Endothelial cell of umbilical vein (primary cell): ENCODE measurements around the gene PRKRIP1. TPM values are rescaled to one million over a fixed set of nuclear protein-coding genes. Genes with fewer than 3 reads are reported as not detected.
"Not testable (repeated sequence)": the region's sequence is repeated elsewhere in the genome, so short reads cannot be mapped to it uniquely, and the experiment has no call there.

Experiments used
- BruUV-seq: library from RNA; stranded (reverse); fragments of 400-500 nt; replicated peaks from 2 replicates; lab custom pipeline; 2021; lab: Mats Ljungman, UMichigan
- CTCF ChIA-PET: fragments of 300-600, 350-600 bp; sonication (Branson Sonifier 250); formaldehyde crosslinking; loops from one replicate; lab custom pipeline; 2021; ENCODE audit warnings: antibody characterized with exemption, inconsistent platforms; lab: Charles Lee
- POLR2A ChIA-PET: fragments of 300-600, 350-600 bp; sonication (Branson Sonifier 250); formaldehyde crosslinking; loops from one replicate; lab custom pipeline; 2021; ENCODE audit warnings: antibody characterized with exemption, inconsistent platforms; lab: Charles Lee
- DNase-seq: peaks from one replicate; pipeline ENCODE4 v3.0.0-alpha.2; 2011; ENCODE audit warnings: low read depth, low spot score
- FAIRE-seq: peaks from 2 replicates; lab custom pipeline; 2011; peaks lifted over from hg19 to GRCh38; lab: Jason Lieb, UNC
- H2AFZ ChIP-seq: 2 replicates; pipeline ENCODE4 v1.6.0; 2012; ENCODE audit warnings: low read depth, low read length, control low read depth, inconsistent platforms
- H3K27ac ChIP-seq: 2 replicates; pipeline ENCODE4 v1.5.1; 2011; ENCODE audit warnings: low read depth, mild to moderate bottlenecking, control low read depth, low read length, moderate library complexity; ENCODE audit not compliant: insufficient read depth
- H3K27me3 ChIP-seq, 2 experiments: 2 replicates each; pipeline versions ENCODE4 v1.6.0 to v1.6.1; 2011; ENCODE audit warnings: low read length in 2 of 2, mixed read lengths in 1 of 2; ENCODE audit not compliant: control insufficient read depth in 2 of 2, insufficient read depth in 2 of 2
- H3K36me3 ChIP-seq, 2 experiments: 2 replicates in 1 of 2; 3 replicates in 1 of 2; pipeline ENCODE4 v1.5.1; 2011; ENCODE audit warnings: low read length in 2 of 2, mild to moderate bottlenecking in 1 of 2, moderate library complexity in 1 of 2; ENCODE audit not compliant: control insufficient read depth in 2 of 2, insufficient read depth in 2 of 2; ENCODE audit errors: extremely low read depth in 1 of 2
- H3K4me1 ChIP-seq: 3 replicates; pipeline ENCODE4 v1.5.1; 2011; ENCODE audit warnings: mild to moderate bottlenecking, low read length; ENCODE audit not compliant: control insufficient read depth, insufficient read depth; ENCODE audit errors: extremely low read depth
- H3K4me2 ChIP-seq: 2 replicates; pipeline ENCODE4 v1.6.1; 2011; ENCODE audit warnings: low read length, control low read depth, mixed read lengths; ENCODE audit not compliant: insufficient read depth
- H3K4me3 ChIP-seq, 3 experiments: fragments of 200-600 bp in 1 of 3; sonication (generic), shearing (Covaris generic) in 1 of 3; replicated peaks in 1 of 3; 2 replicates each; pipeline ENCODE4 v1.5.1; 2011 to 2016; ENCODE audit warnings: control low read depth in 3 of 3, low read length in 3 of 3, mild to moderate bottlenecking in 2 of 3, inconsistent platforms in 1 of 3, low read depth in 1 of 3, moderate library complexity in 1 of 3; ENCODE audit not compliant: insufficient read depth in 1 of 3
- H3K79me2 ChIP-seq: 2 replicates; pipeline ENCODE4 v1.6.0; 2012; ENCODE audit warnings: low read length, inconsistent platforms; ENCODE audit not compliant: control insufficient read depth, insufficient read depth
- H3K9ac ChIP-seq: replicated peaks from 2 replicates; pipeline ENCODE3; 2011; ENCODE audit warnings: low read length, control low read depth; ENCODE audit not compliant: insufficient read depth; ENCODE audit errors: extremely low read depth
- H3K9me1 ChIP-seq: replicated peaks from 3 replicates; pipeline ENCODE4 v1.6.0; 2011; ENCODE audit warnings: mild to moderate bottlenecking, low read length; ENCODE audit not compliant: control insufficient read depth, insufficient read depth; ENCODE audit errors: extremely low read depth
- H3K9me3 ChIP-seq: replicated peaks from 2 replicates; pipeline ENCODE4 v1.5.1; 2012; ENCODE audit warnings: low read length, inconsistent platforms; ENCODE audit not compliant: control insufficient read depth, insufficient read depth
- H4K20me1 ChIP-seq: replicated peaks from 2 replicates; pipeline ENCODE3; 2011; ENCODE audit warnings: mild to moderate bottlenecking, low read length; ENCODE audit not compliant: control insufficient read depth, insufficient read depth; ENCODE audit errors: extremely low read depth
- dilution Hi-C: fragments of 300-500 bp; cut with MboI; formaldehyde crosslinking; loops from one replicate; pipeline ENCODE4 v1.15.0; 2019; ENCODE audit warnings: low sequenced_read_pairs; ENCODE audit not compliant: extremely low pct_ligation_motif_present
- intact Hi-C: fragments of 100-400 bp; cut with micrococcal nuclease; formaldehyde crosslinking; loops from one replicate; pipeline ENCODE4 v1.10.0; 2022
- microRNA-seq: library from miRNA; unstranded; fragments of <30 nt; microRNA quantifications from one replicate; pipeline ENCODE4 v1.2.0, GENCODE V29; 2021; ENCODE audit warnings: borderline number of aligned reads, borderline replicate concordance
- polyA plus RNA-seq, 4 experiments: library from polyadenylated mRNA; depleted of rRNA in 3 of 4; stranded (reverse) in 3 of 4; unstranded in 1 of 4; fragments of >200 nt; gene quantifications; 2 replicates each; pipeline versions ENCODE4 v1.2.1 to v1.2.3, GENCODE V29; 2011 to 2012; ENCODE audit warnings: missing spikeins in 1 of 4
- small RNA-seq: library from RNA; depleted of rRNA; stranded (forward); fragments of <200 nt; gene quantifications from one replicate; pipeline ENCODE3, GENCODE V24; 2012; ENCODE audit warnings: low replicate concordance, low read depth; ENCODE audit not compliant: insufficient read depth, insufficient read length
- total RNA-seq: library from RNA; stranded (reverse); gene quantifications from 2 replicates; pipeline ENCODE4 v1.2.3, GENCODE V29; 2021

The PRKRIP1 gene
- total and polyA plus RNA-seq, 2 donors (not counting 3 experiments of a cell fraction or from before 2014, with no cell fraction given) = 16.1 to 26.1 TPM

DNA sequence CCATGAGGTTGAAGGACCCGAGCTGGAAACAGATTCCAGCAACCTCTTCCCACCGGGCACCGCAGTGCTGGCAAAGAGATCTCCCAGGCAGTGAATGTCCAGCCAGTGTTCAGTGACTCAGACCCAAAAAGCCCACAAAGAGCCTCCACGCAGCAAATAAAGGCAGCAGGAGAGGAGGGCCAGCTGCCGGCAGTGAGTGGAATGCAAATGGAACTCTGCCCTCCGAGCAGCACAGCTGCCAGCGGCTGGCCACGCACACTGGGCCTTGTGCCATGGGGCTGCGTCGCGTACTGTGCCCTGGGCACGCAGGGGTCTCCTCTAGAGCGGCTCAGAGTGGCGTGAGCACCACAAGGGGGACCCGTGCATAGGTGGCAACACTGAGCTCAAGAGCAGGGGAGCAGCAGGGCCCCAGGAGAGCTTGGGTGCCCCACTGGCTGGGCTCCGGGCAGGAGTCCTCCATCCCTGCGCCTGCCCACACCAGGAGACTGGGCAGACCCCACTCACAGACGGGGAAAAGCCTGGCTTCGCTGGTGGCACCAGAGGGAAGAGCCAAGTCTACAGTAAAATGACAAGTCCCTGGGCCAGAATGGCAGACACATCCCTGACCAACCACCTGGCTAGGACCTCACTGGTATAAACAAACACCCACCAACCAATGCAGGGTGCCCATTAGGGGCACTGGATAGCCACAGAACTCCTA is 78.7 kb downstream of the PRKRIP1 start:
- BruUV-seq, dilution Hi-C loops, H2AFZ ChIP-seq, DNase-seq, POLR2A ChIA-PET, H3K4me2 ChIP-seq, CTCF ChIA-PET, H3K9me3 ChIP-seq, H3K79me2 ChIP-seq, FAIRE-seq, intact Hi-C loops, H3K4me1 ChIP-seq, H4K20me1 ChIP-seq, H3K9me1 ChIP-seq, H3K27ac ChIP-seq, H3K4me3 ChIP-seq, H3K9ac ChIP-seq, H3K27me3 ChIP-seq: not testable (repeated sequence)
- peaks cover 2 to 16% of the 10 kb centered on the region in 2 experiments for H3K36me3 ChIP-seq

Small RNA genes lying within 50 kb of the gene (microRNA-seq; reads per million reads assigned to microRNA genes)
- gene MIR4467 (12.7 reads per million, percentile 28 among the genes with 10 or more reads in this experiment), gene MIR5090 (1.2 reads per million), gene MIR548O (not detected)

Small RNA genes lying within 50 kb of the gene (small RNA-seq; reads per million reads assigned to genes)
- gene AC091390.4 = not detected
- not detected for gene MIR548O

Other genes with a start within 250 kb of the PRKRIP1 start
- gene SH2B2, start 109.5 kb upstream of the PRKRIP1 start, total RNA-seq = 0.25 and 0.73 TPM in 2 replicates
- 0.69 and 1.1 TPM in 2 replicates for gene SH2B2, start 109.5 kb upstream of the PRKRIP1 start, polyA plus RNA-seq
- not detected in 2 replicates for gene SPDYE6, start 39.9 kb upstream of the PRKRIP1 start, total RNA-seq
- gene SPDYE6, start 39.9 kb upstream of the PRKRIP1 start, polyA plus RNA-seq = not detected in 2 replicates
- gene ORAI2, start 37.2 kb downstream of the PRKRIP1 start, total RNA-seq = 67.4 and 84.1 TPM in 2 replicates
- 99.1 and 138 TPM in 2 replicates for gene ORAI2, start 37.2 kb downstream of the PRKRIP1 start, polyA plus RNA-seq
- gene ALKBH4, start 68.5 kb downstream of the PRKRIP1 start, total RNA-seq = 9.9 and 10.8 TPM in 2 replicates
- gene ALKBH4, start 68.5 kb downstream of the PRKRIP1 start, polyA plus RNA-seq = 5.3 and 7.8 TPM in 2 replicates
- gene LRWD1, start 68.6 kb downstream of the PRKRIP1 start, total RNA-seq = 22.7 and 25.3 TPM in 2 replicates
- gene LRWD1, start 68.6 kb downstream of the PRKRIP1 start, polyA plus RNA-seq = 21.7 and 25.4 TPM in 2 replicates
- 48.7 and 48.9 TPM in 2 replicates for gene POLR2J, start 82.6 kb downstream of the PRKRIP1 start, total RNA-seq
- 93.6 and 114 TPM in 2 replicates for gene POLR2J, start 82.6 kb downstream of the PRKRIP1 start, polyA plus RNA-seq
- 5.8 and 9.8 TPM in 2 replicates for gene RASA4B, start 121.4 kb downstream of the PRKRIP1 start, total RNA-seq
- 3.2 and 4.7 TPM in 2 replicates for gene RASA4B, start 121.4 kb downstream of the PRKRIP1 start, polyA plus RNA-seq
- gene UPK3BL2, start 147.3 kb downstream of the PRKRIP1 start, total RNA-seq = 29.8 and 30.6 TPM in 2 replicates
- gene UPK3BL2, start 147.3 kb downstream of the PRKRIP1 start, polyA plus RNA-seq = 18.2 and 35.4 TPM in 2 replicates
- gene SPDYE2, start 154.9 kb downstream of the PRKRIP1 start, total RNA-seq = not detected in 2 replicates
- gene SPDYE2, start 154.9 kb downstream of the PRKRIP1 start, polyA plus RNA-seq = not detected in 2 replicates
- 63.1 and 66.3 TPM in 2 replicates for gene POLR2J3, start 176.2 kb downstream of the PRKRIP1 start, total RNA-seq
- gene POLR2J3, start 176.2 kb downstream of the PRKRIP1 start, polyA plus RNA-seq = 40.7 and 41.0 TPM in 2 replicates
- 20.1 and 20.2 TPM in 2 replicates for gene RASA4, start 220.4 kb downstream of the PRKRIP1 start, total RNA-seq
- 11.6 and 13.3 TPM in 2 replicates for gene RASA4, start 220.4 kb downstream of the PRKRIP1 start, polyA plus RNA-seq
- 14.1 and 34.4 TPM in 2 replicates for gene UPK3BL1, start 246.4 kb downstream of the PRKRIP1 start, total RNA-seq
- 17.8 and 20.3 TPM in 2 replicates for gene UPK3BL1, start 246.4 kb downstream of the PRKRIP1 start, polyA plus RNA-seq